Measurements from ENCODE around the gene ACTL10. TPM values are rescaled to one million over a fixed set of nuclear protein-coding genes. Genes with fewer than 3 reads are reported as not detected.
A peak's percentile ranks its signal among the peaks of the same experiment; 100 is the strongest.

The ACTL10 gene
- total and polyA plus RNA-seq, 2 of the 13 experiments (the other 11 are each of a cell fraction or from before 2014, with no cell fraction given), result not detected

GRCh38 chr20:33679758-33680485 is 13.2 kb downstream of the ACTL10 start:
- no peak overlapping the region for H2AFZ ChIP-seq (ENCODE audit: low read length)
- H3K9me3 ChIP-seq (ENCODE audit: low read length), result no peaks in the 10 kb centered on the region
- peaks cover 14% of the 10 kb centered on the region for H3K79me2 ChIP-seq (ENCODE audit: insufficient read depth, low read length)
- no peak overlapping the region for H3K27ac ChIP-seq (ENCODE audit: extremely low read length, insufficient read depth, low read length)
- in situ Hi-C loops (cut with HindIII; ENCODE audit: extremely low pct_ligation_motif_present, low pct_unique_long_range_greater_than_20kb) (no loop called here), intact Hi-C loops (cut with micrococcal nuclease; ENCODE audit: unreplicated experiment) (no loop called here)
- FAIRE-seq (no peak), DNase-seq (ENCODE audit: low spot score) (no peak), ATAC-seq (no peak)
- ChIA-PET CTCF (ENCODE audit: low intra/inter-chr PET ratio, low total read pairs) (no interaction called here), POLR2A (interaction anchor here (1.3 kb wide), 1 partner anchor 16 kb away, joined by 7 read pairs; no protein-coding TSS in a partner anchor)
- H3K4me1 ChIP-seq (ENCODE audit: insufficient read depth, low read length), result peaks cover 24% of the 10 kb centered on the region
- BruUV-seq (replicated peaks), result no TSS peak
- H3K4me2 ChIP-seq (ENCODE audit: low read depth, low read length), result no peak overlapping the region
- no peaks in the 10 kb centered on the region for H4K20me1 ChIP-seq (ENCODE audit: insufficient read depth, low read length)
- H3K36me3 ChIP-seq (replicated peaks in 1 of 2; ENCODE audit: control insufficient read depth in 1 of 2, insufficient read depth in 2 of 2, low read length in 2 of 2), result peaks cover 9 to 28% of the 10 kb centered on the region in 2 experiments; a peak in 4 of 5 replicates
- 95% methylated on average over 18 of the region's 20 CpGs for WGBS (ENCODE audit: low lambda C conversion rate)
- H3K9ac ChIP-seq (ENCODE audit: insufficient read depth, low read depth, low read length), result no peak overlapping the region
- H3K4me3 ChIP-seq (replicated peaks in 1 of 3; ENCODE audit: insufficient read depth in 1 of 3, low read depth in 2 of 3, low read length in 3 of 3), result no peak overlapping the region
- no peaks in the 10 kb centered on the region for H3K27me3 ChIP-seq (ENCODE audit: control insufficient read depth in 1 of 2, insufficient read depth in 2 of 2, low read length in 2 of 2)
- TF ChIP-seq ZNF17 (CRISPR knock-in tag; IDR thresholded peaks at IDR 0.05) (no peak), SIX4 (CRISPR knock-in tag; IDR thresholded peaks at IDR 0.05) (no peak), CREB1 (IDR thresholded peaks at IDR 0.05) (peak; percentile 37; the same call in 1 of the 2 replicates), CREB1 (CRISPR knock-in tag; IDR thresholded peaks at IDR 0.05) (no peak), ZFP91 (CRISPR knock-in tag; IDR thresholded peaks at IDR 0.05; ENCODE audit: borderline replicate concordance) (0 out of 2 replicates have a peak, but pooled peaks have one; percentile 22), FOSL2 (CRISPR knock-in tag; IDR thresholded peaks at IDR 0.05) (no peak), ZNF746 (CRISPR knock-in tag; IDR thresholded peaks at IDR 0.05) (no peak), ATF7 (IDR thresholded peaks at IDR 0.05) (peak; percentile 84), ATF7 (CRISPR knock-in tag; IDR thresholded peaks at IDR 0.05) (no peak), AGO2 (optimal IDR thresholded peaks at IDR 0.05; ENCODE audit: low read depth, low read length) (peak; percentile 75)
- TF ChIP-seq, protein P1, sequence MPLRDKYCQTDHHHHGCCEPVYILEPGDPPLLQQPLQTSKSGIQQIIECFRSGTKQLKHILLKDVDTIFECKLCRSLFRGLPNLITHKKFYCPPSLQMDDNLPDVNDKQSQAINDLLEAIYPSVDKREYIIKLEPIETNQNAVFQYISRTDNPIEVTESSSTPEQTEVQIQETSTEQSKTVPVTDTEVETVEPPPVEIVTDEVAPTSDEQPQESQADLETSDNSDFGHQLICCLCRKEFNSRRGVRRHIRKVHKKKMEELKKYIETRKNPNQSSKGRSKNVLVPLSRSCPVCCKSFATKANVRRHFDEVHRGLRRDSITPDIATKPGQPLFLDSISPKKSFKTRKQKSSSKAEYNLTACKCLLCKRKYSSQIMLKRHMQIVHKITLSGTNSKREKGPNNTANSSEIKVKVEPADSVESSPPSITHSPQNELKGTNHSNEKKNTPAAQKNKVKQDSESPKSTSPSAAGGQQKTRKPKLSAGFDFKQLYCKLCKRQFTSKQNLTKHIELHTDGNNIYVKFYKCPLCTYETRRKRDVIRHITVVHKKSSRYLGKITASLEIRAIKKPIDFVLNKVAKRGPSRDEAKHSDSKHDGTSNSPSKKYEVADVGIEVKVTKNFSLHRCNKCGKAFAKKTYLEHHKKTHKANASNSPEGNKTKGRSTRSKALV (CRISPR knock-in tag; IDR thresholded peaks at IDR 0.05), result no peak
- TF ChIP-seq, protein P2, sequence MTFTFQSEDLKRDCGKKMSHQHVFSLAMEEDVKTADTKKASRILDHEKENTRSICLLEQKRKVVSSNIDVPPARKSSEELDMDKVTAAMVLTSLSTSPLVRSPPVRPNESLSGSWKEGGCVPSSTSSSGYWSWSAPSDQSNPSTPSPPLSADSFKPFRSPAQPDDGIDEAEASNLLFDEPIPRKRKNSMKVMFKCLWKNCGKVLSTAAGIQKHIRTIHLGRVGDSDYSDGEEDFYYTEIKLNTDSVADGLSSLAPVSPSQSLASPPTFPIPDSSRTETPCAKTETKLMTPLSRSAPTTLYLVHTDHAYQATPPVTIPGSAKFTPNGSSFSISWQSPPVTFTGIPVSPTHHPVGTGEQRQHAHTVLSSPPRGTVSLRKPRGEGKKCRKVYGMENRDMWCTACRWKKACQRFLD (CRISPR knock-in tag; IDR thresholded peaks at IDR 0.05; ENCODE audit: borderline replicate concordance), result no peak
- TF ChIP-seq, protein P3, sequence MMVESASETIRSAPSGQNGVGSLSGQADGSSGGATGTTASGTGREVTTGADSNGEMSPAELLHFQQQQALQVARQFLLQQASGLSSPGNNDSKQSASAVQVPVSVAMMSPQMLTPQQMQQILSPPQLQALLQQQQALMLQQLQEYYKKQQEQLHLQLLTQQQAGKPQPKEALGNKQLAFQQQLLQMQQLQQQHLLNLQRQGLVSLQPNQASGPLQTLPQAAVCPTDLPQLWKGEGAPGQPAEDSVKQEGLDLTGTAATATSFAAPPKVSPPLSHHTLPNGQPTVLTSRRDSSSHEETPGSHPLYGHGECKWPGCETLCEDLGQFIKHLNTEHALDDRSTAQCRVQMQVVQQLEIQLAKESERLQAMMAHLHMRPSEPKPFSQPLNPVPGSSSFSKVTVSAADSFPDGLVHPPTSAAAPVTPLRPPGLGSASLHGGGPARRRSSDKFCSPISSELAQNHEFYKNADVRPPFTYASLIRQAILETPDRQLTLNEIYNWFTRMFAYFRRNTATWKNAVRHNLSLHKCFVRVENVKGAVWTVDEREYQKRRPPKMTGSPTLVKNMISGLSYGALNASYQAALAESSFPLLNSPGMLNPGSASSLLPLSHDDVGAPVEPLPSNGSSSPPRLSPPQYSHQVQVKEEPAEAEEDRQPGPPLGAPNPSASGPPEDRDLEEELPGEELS (CRISPR knock-in tag; IDR thresholded peaks at IDR 0.05), result no peak
